Measurements from ENCODE around the gene ANKUB1. TPM values are rescaled to one million over a fixed set of nuclear protein-coding genes. Genes with fewer than 3 reads are reported as not detected.

ANKUB1 gene
- total RNA-seq, 6 experiments from 2014 or later = not detected

DNA sequence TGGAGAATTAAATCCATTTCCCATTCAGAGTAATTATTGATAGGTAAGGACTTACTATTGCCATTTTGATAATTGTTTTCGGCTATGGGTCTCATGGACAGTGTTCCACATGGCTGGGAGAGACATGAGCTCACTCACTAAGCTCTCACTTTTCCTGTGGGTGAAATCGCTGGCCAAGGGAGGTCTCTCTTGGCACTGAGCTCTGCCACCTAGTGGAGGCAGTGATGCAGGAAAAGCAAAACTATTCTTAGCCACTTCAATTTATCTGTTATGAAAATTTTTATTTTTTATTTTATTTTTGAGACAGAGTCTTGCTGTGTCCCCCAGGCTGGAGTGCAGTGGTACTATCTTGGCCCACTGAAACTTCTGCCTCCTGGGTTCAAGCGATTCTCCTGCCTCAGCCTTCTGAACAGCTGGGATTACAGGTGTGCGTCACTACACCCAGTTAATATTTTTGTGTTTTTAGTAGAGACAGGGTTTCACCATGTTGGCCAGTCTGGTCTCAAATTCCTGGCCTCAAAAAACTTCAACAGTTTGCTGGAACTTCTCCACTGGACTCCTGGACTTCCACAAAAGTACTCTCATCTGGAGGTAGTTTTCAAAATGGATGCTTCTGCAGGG, 16.0 kb upstream of the ANKUB1 start:
- TF ChIP-seq CTCF (IDR thresholded peaks at IDR 0.05) = peak; percentile 95
- no peak overlapping the region for H3K4me3 Mint-ChIP-seq
- H3K27me3 Mint-ChIP-seq (ENCODE audit: insufficient read depth) = no peaks in the 10 kb centered on the region; the same call in 1 of the 2 replicates
- H3K4me1 Mint-ChIP-seq (ENCODE audit: low read depth) = peaks cover 32% of the 10 kb centered on the region
- DNase-seq = peak; percentile 79
- H3K9me3 Mint-ChIP-seq = no peaks in the 10 kb centered on the region
- H3K36me3 Mint-ChIP-seq (ENCODE audit: low read depth) = no peaks in the 10 kb centered on the region
- peak overlapping the region; percentile 47; the same call in 1 of the 2 replicates for H3K27ac Mint-ChIP-seq

- H3K36me3 Mint-ChIP-seq (ENCODE audit: low read depth) = no peaks in the 10 kb centered on the region
- H3K27ac Mint-ChIP-seq = no peak overlapping the region
- H3K4me3 Mint-ChIP-seq = no peak overlapping the region
- H3K4me1 Mint-ChIP-seq (ENCODE audit: low read depth) = peaks cover 29% of the 10 kb centered on the region
- no peak for TF ChIP-seq CTCF (IDR thresholded peaks at IDR 0.05)
- H3K9me3 Mint-ChIP-seq = no peaks in the 10 kb centered on the region
- H3K27me3 Mint-ChIP-seq (ENCODE audit: insufficient read depth) = no peaks in the 10 kb centered on the region
- no peak for DNase-seq
Observed at GRCh38 chr3:149806171-149806778, 13.9 kb upstream of the ANKUB1 start.

- H3K36me3 Mint-ChIP-seq (ENCODE audit: low read depth) = peaks cover 8% of the 10 kb centered on the region; the same call in 1 of the 2 replicates
- no peak for TF ChIP-seq CTCF (IDR thresholded peaks at IDR 0.05)
- no peak overlapping the region for H3K27ac Mint-ChIP-seq
- no peaks in the 10 kb centered on the region for H3K9me3 Mint-ChIP-seq
- no peaks in the 10 kb centered on the region; the same call in none of the 2 replicates for H3K27me3 Mint-ChIP-seq (ENCODE audit: insufficient read depth)
- no peak for DNase-seq
- H3K4me3 Mint-ChIP-seq = no peak overlapping the region
- peaks cover 17% of the 10 kb centered on the region for H3K4me1 Mint-ChIP-seq (ENCODE audit: low read depth)
Observed at GRCh38 chr3:149801639-149802038, 9.3 kb upstream of the ANKUB1 start.

GRCh38 chr3:149801195-149801594, 8.8 kb upstream of the ANKUB1 start:
- no peak for DNase-seq
- Mint-ChIP-seq H3K4me1 (ENCODE audit: low read depth) (peaks cover 13% of the 10 kb centered on the region), H3K27ac (no peak overlapping the region), H3K9me3 (no peaks in the 10 kb centered on the region), H3K4me3 (no peak overlapping the region), H3K36me3 (ENCODE audit: low read depth) (peaks cover 8% of the 10 kb centered on the region; the same call in 1 of the 2 replicates), H3K27me3 (ENCODE audit: insufficient read depth) (no peaks in the 10 kb centered on the region; the same call in none of the 2 replicates)
- no peak for TF ChIP-seq CTCF (IDR thresholded peaks at IDR 0.05)

DNA sequence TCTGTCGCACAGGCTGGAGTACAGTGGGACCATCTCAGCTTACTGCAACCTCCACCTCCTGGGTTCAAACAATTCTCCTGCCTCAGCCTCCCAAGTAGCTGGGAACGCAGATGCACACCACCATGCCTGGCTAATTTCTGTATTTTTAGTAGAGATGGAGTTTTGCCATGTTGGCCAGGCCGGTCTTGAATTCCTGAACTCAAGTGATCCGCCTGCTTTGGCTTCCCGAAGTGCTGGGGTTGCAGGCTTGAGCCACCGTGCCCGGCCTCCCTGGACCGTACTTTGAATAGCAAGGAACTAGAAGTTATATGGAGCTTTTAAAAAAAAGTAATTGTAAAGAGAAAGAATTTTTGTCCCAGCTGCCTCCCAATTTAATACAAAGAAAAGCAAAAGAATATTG, 8.3 kb upstream of the ANKUB1 start:
- no peak overlapping the region for H3K4me3 Mint-ChIP-seq
- H3K4me1 Mint-ChIP-seq (ENCODE audit: low read depth) = peaks cover 8% of the 10 kb centered on the region
- no peak overlapping the region for H3K27ac Mint-ChIP-seq
- no peaks in the 10 kb centered on the region; the same call in none of the 2 replicates for H3K27me3 Mint-ChIP-seq (ENCODE audit: insufficient read depth)
- no peak for DNase-seq
- H3K9me3 Mint-ChIP-seq = no peaks in the 10 kb centered on the region
- H3K36me3 Mint-ChIP-seq (ENCODE audit: low read depth) = peaks cover 8% of the 10 kb centered on the region; the same call in 1 of the 2 replicates
- TF ChIP-seq CTCF (IDR thresholded peaks at IDR 0.05) = no peak
